ENCODE results near the gene STX16.

GRCh38 chr20:58667975-58668374 lies 16.9 kb downstream of the STX16 start:
- TF ChIP-seq ZNF512 (CRISPR knock-in tag; IDR thresholded peaks at IDR 0.05; ENCODE audit: borderline replicate concordance) (no peak), MAX (CRISPR knock-in tag; IDR thresholded peaks at IDR 0.05) (no peak)

Data from WTC11 (cell line).